Karpas-422 (cell line): ENCODE measurements around the gene CTDP1. TPM values are rescaled to one million over a fixed set of nuclear protein-coding genes. Genes with fewer than 3 reads are reported as not detected.

Experiments
- DNase-seq: peaks from one replicate; pipeline ENCODE4 v3.0.0-alpha.2; 2015
- H2AFZ ChIP-seq: fragments of 200-600 bp; sonication (generic); 2 replicates; pipeline ENCODE4 v1.6.1; 2014; ENCODE audit warnings: antibody characterized with exemption, low read length, mixed read lengths
- H3K27ac ChIP-seq: fragments of 200-600 bp; sonication (generic); 2 replicates; pipeline ENCODE4 v1.5.1; 2014; ENCODE audit warnings: mild to moderate bottlenecking, low read length, moderate library complexity
- H3K27me3 ChIP-seq: fragments of 200-600 bp; sonication (generic); 2 replicates; pipeline ENCODE4 v1.6.1; 2014; ENCODE audit warnings: low read length, mixed read lengths
- H3K36me3 ChIP-seq: fragments of 200-600 bp; sonication (generic); 2 replicates; pipeline ENCODE4 v1.6.1; 2014; ENCODE audit warnings: low read length, mixed read lengths; ENCODE audit not compliant: insufficient read depth
- H3K4me1 ChIP-seq: fragments of 200-600 bp; sonication (generic); 2 replicates; pipeline ENCODE4 v1.6.1; 2014; ENCODE audit warnings: mild to moderate bottlenecking, low read length, mixed read lengths
- H3K4me2 ChIP-seq: fragments of 200-600 bp; sonication (generic); 2 replicates; pipeline ENCODE4 v1.6.1; 2014; ENCODE audit warnings: low read length, low read depth, mild to moderate bottlenecking; ENCODE audit not compliant: poor library complexity, severe bottlenecking
- H3K4me3 ChIP-seq: fragments of 200-600 bp; sonication (generic); 2 replicates; pipeline ENCODE4 v1.5.1; 2014; ENCODE audit warnings: mild to moderate bottlenecking, antibody characterized with exemption, low read length, mixed read lengths
- H3K79me2 ChIP-seq: fragments of 200-600 bp; sonication (generic); 2 replicates; pipeline ENCODE4 v1.6.1; 2014; ENCODE audit warnings: mild to moderate bottlenecking, low read length, mixed read lengths
- H3K9ac ChIP-seq: fragments of 200-600 bp; sonication (generic); 2 replicates; pipeline ENCODE4 v1.6.0; 2014; ENCODE audit warnings: low read length
- H3K9me2 ChIP-seq: fragments of 200-600 bp; sonication (generic), shearing (Covaris generic); replicated peaks from 2 replicates; pipeline ENCODE4 v1.6.0; 2014; ENCODE audit warnings: mild to moderate bottlenecking, low read length, moderate library complexity; ENCODE audit not compliant: insufficient read depth
- H3K9me3 ChIP-seq: fragments of 300-700, 200-600 bp; sonication (generic); 2 replicates; pipeline ENCODE4 v1.6.1; 2014; ENCODE audit warnings: low read length, mixed read lengths
- H4K20me1 ChIP-seq: fragments of 200-600 bp; sonication (generic); 2 replicates; pipeline ENCODE4 v1.6.1; 2014; ENCODE audit warnings: mild to moderate bottlenecking, antibody characterized with exemption, low read length, low read depth; ENCODE audit not compliant: insufficient read depth
- total RNA-seq: library from RNA; depleted of rRNA; stranded (reverse); fragments of >200 nt; shearing (Covaris generic); gene quantifications from 2 replicates; pipeline ENCODE4 v1.2.3, GENCODE V29; 2014; ENCODE audit warnings: low replicate concordance

Gene CTDP1
- total RNA-seq, 1 experiment from 2014 or later, result 14.1 TPM

DNA sequence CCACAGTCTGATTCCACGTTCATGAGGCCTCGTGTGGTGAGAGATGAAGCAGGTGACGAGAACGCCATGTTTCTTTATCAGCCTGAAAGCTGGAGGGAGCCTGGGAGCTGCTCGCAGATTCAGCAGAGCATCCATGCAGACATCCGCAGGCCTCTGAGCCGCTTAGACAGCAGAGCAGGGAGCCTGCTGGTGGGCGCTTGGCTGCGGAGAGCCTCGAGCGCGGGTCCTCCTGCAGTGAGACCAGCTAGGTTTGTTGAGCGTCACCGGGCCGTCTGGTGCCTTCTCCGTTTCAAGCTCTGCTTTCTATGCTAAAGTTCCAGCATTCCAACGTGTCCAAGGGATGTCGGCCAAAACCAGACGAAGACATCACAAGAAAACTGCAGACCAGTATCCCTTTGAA is 27.6 kb downstream of the CTDP1 start:
- DNase-seq, result no peak

DNA sequence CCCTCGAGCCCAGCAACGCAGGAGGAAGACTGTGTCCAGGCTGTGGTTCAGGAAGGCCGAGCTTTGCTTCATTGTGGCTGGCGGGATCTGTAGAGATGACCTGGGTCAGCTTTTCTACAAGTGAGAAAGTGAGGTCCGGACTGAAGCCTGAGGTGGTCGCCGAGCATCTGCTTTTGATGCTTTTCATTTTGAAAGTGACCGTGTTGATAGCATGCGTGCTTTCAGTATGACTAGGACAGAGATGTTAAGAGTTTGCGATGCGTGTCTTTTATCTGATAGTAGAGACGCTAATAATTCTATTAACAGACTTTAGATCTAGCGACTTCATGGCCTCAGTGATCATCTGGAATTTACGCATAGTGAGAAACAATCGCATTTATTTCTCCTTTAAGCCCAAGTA is 28.1 kb downstream of the CTDP1 start:
- no peak overlapping the region for H3K27ac ChIP-seq
- no peak overlapping the region for H3K4me3 ChIP-seq
- DNase-seq, result no peak
- H3K9me3 ChIP-seq, result no peaks in the 10 kb centered on the region
- peaks cover 26% of the 10 kb centered on the region for H4K20me1 ChIP-seq
- H2AFZ ChIP-seq, result no peak overlapping the region
- no peak overlapping the region for H3K9ac ChIP-seq
- no peak overlapping the region for H3K4me2 ChIP-seq
- H3K4me1 ChIP-seq, result no peaks in the 10 kb centered on the region
- no peaks in the 10 kb centered on the region for H3K27me3 ChIP-seq
- peaks cover 36% of the 10 kb centered on the region for H3K79me2 ChIP-seq
- H3K9me2 ChIP-seq, result no peaks in the 10 kb centered on the region
- peaks cover 26% of the 10 kb centered on the region for H3K36me3 ChIP-seq

More for the DNA sequence above, 27.6 kb downstream of the CTDP1 start:
- Histone ChIP-seq H3K4me3 (no peak overlapping the region), H3K27ac (no peak overlapping the region), H3K4me1 (no peaks in the 10 kb centered on the region), H3K79me2 (peaks cover 38% of the 10 kb centered on the region), H3K9ac (no peak overlapping the region), H4K20me1 (peaks cover 28% of the 10 kb centered on the region), H2AFZ (no peak overlapping the region), H3K36me3 (peaks cover 23% of the 10 kb centered on the region), H3K9me3 (no peaks in the 10 kb centered on the region), H3K27me3 (no peaks in the 10 kb centered on the region), H3K4me2 (no peak overlapping the region), H3K9me2 (no peaks in the 10 kb centered on the region)

GRCh38 chr18:79708412-79708811 is 28.8 kb downstream of the CTDP1 start:
- Histone ChIP-seq H3K9me3 (no peaks in the 10 kb centered on the region), H3K9ac (no peak overlapping the region), H3K27me3 (no peaks in the 10 kb centered on the region), H3K36me3 (peaks cover 33% of the 10 kb centered on the region), H3K9me2 (no peaks in the 10 kb centered on the region), H3K79me2 (peaks cover 29% of the 10 kb centered on the region), H3K27ac (no peak overlapping the region), H3K4me3 (no peak overlapping the region), H3K4me1 (no peaks in the 10 kb centered on the region), H2AFZ (no peak overlapping the region), H4K20me1 (peaks cover 20% of the 10 kb centered on the region; the same call in 1 of the 2 replicates), H3K4me2 (no peak overlapping the region)
- DNase-seq, result no peak

DNA sequence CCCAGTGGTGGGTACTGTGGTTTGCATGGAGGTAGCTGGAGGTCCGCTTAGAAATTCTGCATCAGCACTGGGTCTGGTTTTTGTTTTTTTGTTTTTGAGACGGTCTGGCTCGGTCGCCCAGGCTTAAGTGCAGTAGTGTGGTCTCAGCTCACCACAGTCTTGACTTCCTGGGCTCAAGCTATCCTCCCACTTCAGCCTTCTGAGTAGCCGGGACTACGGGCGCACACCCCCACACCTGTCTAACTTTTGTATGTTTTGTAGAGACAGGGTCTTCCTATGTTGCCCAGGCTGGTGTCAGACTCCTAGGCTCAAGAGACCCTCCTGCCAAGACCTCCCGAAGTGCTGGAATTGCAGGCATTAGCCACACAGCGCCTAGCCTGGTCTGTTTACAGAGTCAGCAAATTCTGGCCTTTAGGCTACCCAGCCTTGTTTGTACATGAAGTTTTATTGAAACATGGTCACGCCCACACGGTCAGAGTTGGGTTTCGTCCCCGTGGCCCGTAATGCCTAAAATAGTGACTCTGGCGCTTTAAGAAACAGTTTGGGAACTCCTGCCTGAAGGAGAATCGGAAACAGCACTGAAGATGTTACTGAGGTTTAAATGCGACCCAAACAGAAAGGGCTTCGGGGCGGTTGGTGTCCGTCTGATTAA is 32.7 kb downstream of the CTDP1 start:
- Histone ChIP-seq H3K79me2 (peaks cover 17% of the 10 kb centered on the region), H3K36me3 (peaks cover 34% of the 10 kb centered on the region), H3K9ac (no peak overlapping the region)

DNA sequence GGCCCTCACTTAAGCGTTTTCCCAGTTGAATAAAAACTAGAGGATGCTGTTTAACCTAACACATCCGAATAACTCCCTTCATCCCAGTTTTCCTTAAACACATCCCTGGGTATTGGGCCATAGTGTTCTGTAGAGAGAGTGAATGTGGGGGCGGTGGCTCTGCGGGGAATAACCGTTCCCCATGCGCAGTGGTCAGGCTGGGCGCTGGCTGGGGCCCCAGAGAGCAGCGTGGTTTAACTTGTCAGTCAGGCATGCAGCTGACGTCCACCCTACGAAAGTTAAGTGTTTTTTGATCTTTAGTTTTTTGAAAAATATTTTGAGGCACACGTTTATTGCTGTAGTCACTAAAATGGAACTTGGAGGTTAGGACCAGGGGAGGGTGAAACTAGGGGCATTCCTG is 33.7 kb downstream of the CTDP1 start:
- Histone ChIP-seq H2AFZ (no peak overlapping the region), H3K9me3 (no peaks in the 10 kb centered on the region), H3K79me2 (peaks cover 13% of the 10 kb centered on the region), H3K27me3 (no peaks in the 10 kb centered on the region), H3K4me1 (no peaks in the 10 kb centered on the region), H3K9ac (no peak overlapping the region), H3K9me2 (no peaks in the 10 kb centered on the region), H3K4me2 (no peak overlapping the region), H3K36me3 (peaks cover 38% of the 10 kb centered on the region), H3K27ac (no peak overlapping the region), H3K4me3 (no peak overlapping the region), H4K20me1 (0 out of 2 replicates have a peak, but pooled peaks cover 7% of the 10 kb centered on the region)
- no peak for DNase-seq

More for the DNA sequence above, 32.7 kb downstream of the CTDP1 start:
- no peak overlapping the region for H3K4me2 ChIP-seq
- no peak overlapping the region for H2AFZ ChIP-seq
- H3K9me3 ChIP-seq, result no peaks in the 10 kb centered on the region
- 0 out of 2 replicates have a peak, but pooled peaks cover 10% of the 10 kb centered on the region for H4K20me1 ChIP-seq
- DNase-seq, result no peak
- no peaks in the 10 kb centered on the region for H3K4me1 ChIP-seq
- H3K4me3 ChIP-seq, result no peak overlapping the region
- H3K27ac ChIP-seq, result no peak overlapping the region
- no peaks in the 10 kb centered on the region for H3K9me2 ChIP-seq
- H3K27me3 ChIP-seq, result no peaks in the 10 kb centered on the region

GRCh38 chr18:79714531-79715240 is 35.1 kb downstream of the CTDP1 start:
- H3K4me1 ChIP-seq, result no peaks in the 10 kb centered on the region
- no peak overlapping the region for H3K27ac ChIP-seq
- no peaks in the 10 kb centered on the region for H3K9me3 ChIP-seq
- no peak overlapping the region for H2AFZ ChIP-seq
- no peaks in the 10 kb centered on the region for H3K9me2 ChIP-seq
- H3K9ac ChIP-seq, result no peak overlapping the region
- no peaks in the 10 kb centered on the region for H4K20me1 ChIP-seq
- H3K79me2 ChIP-seq, result peaks cover 6% of the 10 kb centered on the region; the same call in 1 of the 2 replicates
- DNase-seq, result no peak
- no peaks in the 10 kb centered on the region for H3K27me3 ChIP-seq
- H3K4me3 ChIP-seq, result no peak overlapping the region
- H3K36me3 ChIP-seq, result peaks cover 46% of the 10 kb centered on the region
- H3K4me2 ChIP-seq, result no peak overlapping the region

- Histone ChIP-seq H3K4me1 (no peaks in the 10 kb centered on the region), H3K9me3 (no peaks in the 10 kb centered on the region), H3K9ac (no peak overlapping the region), H3K27me3 (no peaks in the 10 kb centered on the region), H3K9me2 (no peaks in the 10 kb centered on the region), H3K4me3 (no peak overlapping the region), H3K4me2 (no peak overlapping the region), H3K36me3 (peaks cover 44% of the 10 kb centered on the region), H4K20me1 (no peaks in the 10 kb centered on the region), H2AFZ (no peak overlapping the region), H3K27ac (no peak overlapping the region), H3K79me2 (0 out of 2 replicates have a peak, but pooled peaks cover 4% of the 10 kb centered on the region)
- DNase-seq, result no peak
These were observed 35.7 kb downstream of the CTDP1 start for GRCh38 chr18:79715280-79715679.

- no peaks in the 10 kb centered on the region for H4K20me1 ChIP-seq
- no peaks in the 10 kb centered on the region for H3K27me3 ChIP-seq
- H3K4me3 ChIP-seq, result no peak overlapping the region
- no peak overlapping the region for H3K27ac ChIP-seq
- DNase-seq, result no peak
- no peaks in the 10 kb centered on the region for H3K9me2 ChIP-seq
- no peaks in the 10 kb centered on the region for H3K9me3 ChIP-seq
- H2AFZ ChIP-seq, result no peak overlapping the region
- peaks cover 16% of the 10 kb centered on the region for H3K79me2 ChIP-seq
- no peaks in the 10 kb centered on the region for H3K4me1 ChIP-seq
- peaks cover 56% of the 10 kb centered on the region for H3K36me3 ChIP-seq
- H3K4me2 ChIP-seq, result no peak overlapping the region
- H3K9ac ChIP-seq, result no peak overlapping the region
These were observed 37.5 kb downstream of the CTDP1 start for GRCh38 chr18:79717059-79717458.
